HUES64 (cell line): Measurements from ENCODE around the gene USP17L22.
"Not testable (repeated sequence)": the region's sequence is repeated elsewhere in the genome, so short reads cannot be mapped to it uniquely, and the experiment has no call there.

Experiments used
- H3K27ac ChIP-seq: 2 replicates; pipeline ENCODE4 v1.7.0; 2013; ENCODE audit warnings: low read depth, low read length, inconsistent platforms
- H3K27me3 ChIP-seq: 2 replicates; pipeline ENCODE4 v1.6.1; 2013; ENCODE audit warnings: mild to moderate bottlenecking, low read length; ENCODE audit not compliant: insufficient read depth
- H3K36me3 ChIP-seq: 2 replicates; pipeline ENCODE4 v1.6.1; 2013; ENCODE audit warnings: mild to moderate bottlenecking, low read length; ENCODE audit not compliant: insufficient read depth
- H3K4me1 ChIP-seq: 2 replicates; pipeline ENCODE4 v1.6.1; 2013; ENCODE audit warnings: mild to moderate bottlenecking, low read length, moderate library complexity; ENCODE audit not compliant: insufficient read depth
- H3K4me3 ChIP-seq: 2 replicates; pipeline ENCODE4 v1.5.1; 2013; ENCODE audit warnings: mild to moderate bottlenecking, low read length, moderate library complexity
- H3K9ac ChIP-seq: 2 replicates; pipeline ENCODE4 v1.6.1; 2013; ENCODE audit warnings: mild to moderate bottlenecking, low read depth, low read length
- H3K9me3 ChIP-seq: 2 replicates; pipeline ENCODE4 v1.6.1; 2013; ENCODE audit warnings: low read depth, low read length; ENCODE audit not compliant: insufficient read depth
- WGBS: fragments of 150-250, 120-280 bp; methylation state at CpG from one replicate; pipeline ENCODE4 v1.1.7; 2013; ENCODE audit warnings: missing lambda C conversion rate; 5-methylcytosine and 5-hydroxymethylcytosine counted together

USP17L22 gene

GRCh38 chr4:9271719-9272118 is 4.3 kb downstream of the USP17L22 start:
- H3K9ac ChIP-seq, H3K27me3 ChIP-seq, H3K4me3 ChIP-seq, H3K27ac ChIP-seq, H3K4me1 ChIP-seq, H3K9me3 ChIP-seq, H3K36me3 ChIP-seq: not testable (repeated sequence)
- 76% methylated on average over 5 of the region's 10 CpGs for WGBS
